Fibroblast of lung (primary cell): ENCODE data around the gene EPRS1. TPM values are rescaled to one million over a fixed set of nuclear protein-coding genes. Genes with fewer than 3 reads are reported as not detected.
"Not testable (repeated sequence)": the region's sequence is repeated elsewhere in the genome, so short reads cannot be mapped to it uniquely, and the experiment has no call there.

Source experiments
- DNase-seq, 2 donors: peaks; one replicate each; pipeline versions ENCODE4 v3.0.0 to v3.0.0-alpha.2; 2010; ENCODE audit warnings: low read depth in 2 of 2
- H2AFZ ChIP-seq: 2 replicates; pipeline ENCODE4 v1.5.1; 2012; ENCODE audit warnings: low read length, control low read depth, inconsistent platforms
- H3K27ac ChIP-seq: 2 replicates; pipeline ENCODE4 v1.5.1; 2011; ENCODE audit warnings: low read length, control low read depth; ENCODE audit not compliant: insufficient read depth
- H3K27me3 ChIP-seq: 2 replicates; pipeline ENCODE4 v1.5.1; 2011; ENCODE audit warnings: mild to moderate bottlenecking, low read length; ENCODE audit not compliant: control insufficient read depth, insufficient read depth
- H3K36me3 ChIP-seq: 2 replicates; pipeline ENCODE4 v1.5.1; 2011; ENCODE audit warnings: low read length; ENCODE audit not compliant: control insufficient read depth, insufficient read depth
- H3K4me1 ChIP-seq: 2 replicates; pipeline ENCODE4 v1.5.1; 2011; ENCODE audit warnings: low read length; ENCODE audit not compliant: control insufficient read depth, insufficient read depth; ENCODE audit errors: extremely low read depth
- H3K4me2 ChIP-seq: 2 replicates; pipeline ENCODE4 v1.5.1; 2011; ENCODE audit warnings: low read length, control low read depth; ENCODE audit not compliant: insufficient read depth; ENCODE audit errors: extremely low read depth
- H3K4me3 ChIP-seq, 4 experiments: fragments of 200-600 bp in 1 of 4; sonication (generic) in 1 of 4; replicated peaks in 1 of 4; 2 replicates each; pipeline ENCODE4 v1.5.1; 2011 to 2016; ENCODE audit warnings: low read length in 4 of 4, low read depth in 3 of 4, mild to moderate bottlenecking in 3 of 4, control low read depth in 2 of 4, inconsistent platforms in 1 of 4, mixed read lengths in 1 of 4; ENCODE audit not compliant: insufficient read depth in 1 of 4; ENCODE audit errors: control extremely low read depth in 1 of 4
- H3K79me2 ChIP-seq: 2 replicates; pipeline ENCODE4 v1.5.1; 2012; ENCODE audit warnings: mild to moderate bottlenecking, low read length, inconsistent platforms; ENCODE audit not compliant: control insufficient read depth, insufficient read depth
- H3K9ac ChIP-seq: 2 replicates; pipeline ENCODE4 v1.5.1; 2011; ENCODE audit warnings: mild to moderate bottlenecking, low read length, control low read depth; ENCODE audit not compliant: insufficient read depth
- H3K9me3 ChIP-seq: 2 replicates; pipeline ENCODE4 v1.5.1; 2012; ENCODE audit warnings: low read depth, low read length; ENCODE audit not compliant: control insufficient read depth, insufficient read depth
- H4K20me1 ChIP-seq: 2 replicates; pipeline ENCODE4 v1.5.1; 2011; ENCODE audit warnings: low read length; ENCODE audit not compliant: control insufficient read depth, insufficient read depth; ENCODE audit errors: extremely low read depth
- CTCF ChIP-seq, 2 donors: IDR thresholded peaks in 1 of 2; conservative IDR thresholded peaks in 1 of 2; 1 replicate in 1 of 2; 2 replicates in 1 of 2; pipeline ENCODE4 v1.5.1; 2011 to 2012; ENCODE audit warnings: low read length in 2 of 2, control low read depth in 1 of 2, inconsistent platforms in 1 of 2, low read depth in 1 of 2, mild to moderate bottlenecking in 1 of 2
- EZH2 ChIP-seq: IDR thresholded peaks from 2 replicates; pipeline ENCODE4 v1.5.1; 2012; ENCODE audit warnings: low read length, control low read depth, mild to moderate bottlenecking; ENCODE audit errors: missing control alignments
- polyA plus RNA-seq, 2 donors: library from polyadenylated mRNA; depleted of rRNA in 1 of 2; stranded (reverse) in 1 of 2; unstranded in 1 of 2; fragments of >200 nt; gene quantifications; 2 replicates each; pipeline ENCODE4 v1.2.1, GENCODE V29; 2011 to 2012; ENCODE audit warnings: missing spikeins in 1 of 2
- total RNA-seq: library from RNA; depleted of rRNA; stranded (reverse); fragments of >200 nt; gene quantifications from 2 replicates; pipeline ENCODE4 v1.2.1, GENCODE V29; 2014

Gene EPRS1
- total and polyA plus RNA-seq, 2 donors (not counting 1 experiment from before 2014, with no cell fraction given), result 103 to 273 TPM

- Histone ChIP-seq H3K4me1 (no peaks in the 10 kb centered on the region), H3K4me2 (peak overlapping the region; percentile 38), H3K79me2 (peaks cover 41% of the 10 kb centered on the region), H3K36me3 (peaks cover 3% of the 10 kb centered on the region), H3K9me3 (no peaks in the 10 kb centered on the region), H3K27me3 (no peaks in the 10 kb centered on the region), H3K4me3 (peak overlapping the region in 2 of 4 experiments; percentile 10 to 32), H3K9ac (no peak overlapping the region), H2AFZ (no peak overlapping the region), H3K27ac (no peak overlapping the region), H4K20me1 (no peaks in the 10 kb centered on the region)
- TF ChIP-seq CTCF (conservative IDR thresholded peaks at IDR 0.05 in 1 of 2, IDR thresholded peaks at IDR 0.05 in 1 of 2; ENCODE audit: low read depth in 1 of 2, low read length in 2 of 2), result no peak
- TF ChIP-seq EZH2, result no peak
- no peak for DNase-seq
Measured at GRCh38 chr1:220043646-220044045, 2.7 kb downstream of the EPRS1 start.

GRCh38 chr1:220040028-220040596 lies 6.2 kb downstream of the EPRS1 start:
- TF ChIP-seq EZH2 (no peak), CTCF (conservative IDR thresholded peaks at IDR 0.05 in 1 of 2, IDR thresholded peaks at IDR 0.05 in 1 of 2; ENCODE audit: low read depth in 1 of 2, low read length in 2 of 2) (no peak)
- H3K9me3 ChIP-seq, result no peaks in the 10 kb centered on the region
- H3K36me3 ChIP-seq, result peaks cover 3% of the 10 kb centered on the region
- no peak overlapping the region for H3K27ac ChIP-seq
- no peak overlapping the region for H3K4me2 ChIP-seq
- no peak overlapping the region for H3K4me3 ChIP-seq
- H3K79me2 ChIP-seq, result peaks cover 49% of the 10 kb centered on the region
- no peak for DNase-seq
- no peaks in the 10 kb centered on the region for H3K4me1 ChIP-seq
- H2AFZ ChIP-seq, result no peak overlapping the region
- no peaks in the 10 kb centered on the region for H3K27me3 ChIP-seq
- no peaks in the 10 kb centered on the region for H4K20me1 ChIP-seq
- no peak overlapping the region for H3K9ac ChIP-seq

- Histone ChIP-seq H3K36me3 (peaks cover 3% of the 10 kb centered on the region), H3K9ac (no peak overlapping the region), H3K4me2 (no peak overlapping the region), H3K9me3 (no peaks in the 10 kb centered on the region), H2AFZ (no peak overlapping the region), H3K27ac (no peak overlapping the region), H3K4me1 (no peaks in the 10 kb centered on the region), H3K4me3 (no peak overlapping the region), H3K79me2 (peaks cover 42% of the 10 kb centered on the region), H3K27me3 (no peaks in the 10 kb centered on the region), H4K20me1 (no peaks in the 10 kb centered on the region)
- no peak for DNase-seq
- TF ChIP-seq CTCF (conservative IDR thresholded peaks at IDR 0.05 in 1 of 2, IDR thresholded peaks at IDR 0.05 in 1 of 2; ENCODE audit: low read depth in 1 of 2, low read length in 2 of 2) (no peak), EZH2 (no peak)
Measured at GRCh38 chr1:220038640-220039039, 7.7 kb downstream of the EPRS1 start.

- peaks cover 35% of the 10 kb centered on the region for H3K79me2 ChIP-seq
- H3K27ac ChIP-seq, H3K4me1 ChIP-seq, H3K9me3 ChIP-seq, H3K4me2 ChIP-seq, H3K36me3 ChIP-seq, H4K20me1 ChIP-seq, DNase-seq, H3K9ac ChIP-seq, H3K4me3 ChIP-seq, H3K27me3 ChIP-seq, H2AFZ ChIP-seq: not testable (repeated sequence)
Measured at GRCh38 chr1:220037810-220038209, 8.5 kb downstream of the EPRS1 start.
